ENCODE data around the gene ZNF516. TPM values are rescaled to one million over a fixed set of nuclear protein-coding genes. Genes with fewer than 3 reads are reported as not detected.
A peak's percentile ranks its signal among the peaks of the same experiment; 100 is the strongest.

The ZNF516 gene
- total RNA-seq, 3 donors from 2014 or later (not counting 1 experiment from before 2014, with no cell fraction given) = 49.1 to 60.0 (median 52.4) TPM

GRCh38 chr18:76463358-76463757 is 31.7 kb downstream of the ZNF516 start:
- H3K36me3 ChIP-seq (ENCODE audit: control insufficient read depth, insufficient read depth, low read length) = no peaks in the 10 kb centered on the region
- Mint-ChIP-seq H3K4me1 (peaks cover 41% of the 10 kb centered on the region in 2 donors), H3K9me3 (no peaks in the 10 kb centered on the region), H3K36me3 (no peaks in the 10 kb centered on the region), H3K27me3 (ENCODE audit: low read depth in 2 of 2) (no peaks in the 10 kb centered on the region), H3K27ac (peak overlapping the region in 1 of 2 donors; percentile 38), H3K4me3 (no peak overlapping the region)
- peaks cover 21% of the 10 kb centered on the region for H3K4me1 ChIP-seq (ENCODE audit: control insufficient read depth, insufficient read depth, low read length)
- H3K27ac ChIP-seq (ENCODE audit: low read length) = no peak overlapping the region
- 94% methylated on average over 18 of the region's 18 CpGs for WGBS (ENCODE audit: insufficient coverage)
- no peaks in the 10 kb centered on the region for H3K9me3 ChIP-seq (ENCODE audit: control insufficient read depth, insufficient read depth, low read length)
- ATAC-seq (no peak), DNase-seq (no peak)
- intact Hi-C loops (cut with micrococcal nuclease) = no loop called here
- H3K27me3 ChIP-seq (ENCODE audit: control insufficient read depth, insufficient read depth, low read length) = no peaks in the 10 kb centered on the region
- no peak overlapping the region for H3K4me3 ChIP-seq (ENCODE audit: low read length)
- TF ChIP-seq, protein P1, sequence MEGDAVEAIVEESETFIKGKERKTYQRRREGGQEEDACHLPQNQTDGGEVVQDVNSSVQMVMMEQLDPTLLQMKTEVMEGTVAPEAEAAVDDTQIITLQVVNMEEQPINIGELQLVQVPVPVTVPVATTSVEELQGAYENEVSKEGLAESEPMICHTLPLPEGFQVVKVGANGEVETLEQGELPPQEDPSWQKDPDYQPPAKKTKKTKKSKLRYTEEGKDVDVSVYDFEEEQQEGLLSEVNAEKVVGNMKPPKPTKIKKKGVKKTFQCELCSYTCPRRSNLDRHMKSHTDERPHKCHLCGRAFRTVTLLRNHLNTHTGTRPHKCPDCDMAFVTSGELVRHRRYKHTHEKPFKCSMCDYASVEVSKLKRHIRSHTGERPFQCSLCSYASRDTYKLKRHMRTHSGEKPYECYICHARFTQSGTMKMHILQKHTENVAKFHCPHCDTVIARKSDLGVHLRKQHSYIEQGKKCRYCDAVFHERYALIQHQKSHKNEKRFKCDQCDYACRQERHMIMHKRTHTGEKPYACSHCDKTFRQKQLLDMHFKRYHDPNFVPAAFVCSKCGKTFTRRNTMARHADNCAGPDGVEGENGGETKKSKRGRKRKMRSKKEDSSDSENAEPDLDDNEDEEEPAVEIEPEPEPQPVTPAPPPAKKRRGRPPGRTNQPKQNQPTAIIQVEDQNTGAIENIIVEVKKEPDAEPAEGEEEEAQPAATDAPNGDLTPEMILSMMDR (IDR thresholded peaks at IDR 0.05) = no peak

DNA sequence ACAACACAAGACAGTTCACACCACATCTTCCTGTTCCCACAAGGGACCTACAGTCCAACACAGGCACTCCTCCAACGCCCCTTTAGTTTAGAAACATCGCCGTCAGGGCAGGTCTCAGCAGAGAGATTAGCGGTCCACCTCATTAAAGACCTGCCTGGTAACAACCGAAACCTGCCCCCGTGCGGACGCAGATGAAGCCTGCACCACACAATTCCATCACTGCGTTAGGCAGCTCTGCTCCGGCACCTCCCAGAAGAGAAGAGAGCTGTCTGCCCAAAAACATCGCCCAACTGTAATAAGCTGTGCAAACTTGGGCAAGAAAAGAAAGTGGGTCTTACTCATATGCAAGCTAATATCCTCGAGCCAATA is 32.7 kb downstream of the ZNF516 start:
- Mint-ChIP-seq H3K27me3 (ENCODE audit: low read depth in 2 of 2) (no peaks in the 10 kb centered on the region), H3K9me3 (no peaks in the 10 kb centered on the region), H3K4me3 (no peak overlapping the region), H3K27ac (peak overlapping the region in 1 of 2 donors; percentile 19), H3K36me3 (no peaks in the 10 kb centered on the region), H3K4me1 (peaks cover 38 to 41% of the 10 kb centered on the region in 2 donors)
- no peak for DNase-seq
- 94% methylated on average over 12 of the region's 12 CpGs for WGBS (ENCODE audit: insufficient coverage)
- intact Hi-C loops (cut with micrococcal nuclease) = no loop called here
- H3K27ac ChIP-seq (ENCODE audit: low read length) = no peak overlapping the region
- no peak overlapping the region for H3K4me3 ChIP-seq (ENCODE audit: low read length)
- TF ChIP-seq, protein P1 (IDR thresholded peaks at IDR 0.05) = no peak
- ATAC-seq = no peak
- no peaks in the 10 kb centered on the region for H3K9me3 ChIP-seq (ENCODE audit: control insufficient read depth, insufficient read depth, low read length)
- H3K4me1 ChIP-seq (ENCODE audit: control insufficient read depth, insufficient read depth, low read length) = peaks cover 10% of the 10 kb centered on the region
- no peaks in the 10 kb centered on the region for H3K27me3 ChIP-seq (ENCODE audit: control insufficient read depth, insufficient read depth, low read length)
- no peaks in the 10 kb centered on the region for H3K36me3 ChIP-seq (ENCODE audit: control insufficient read depth, insufficient read depth, low read length)

GRCh38 chr18:76461692-76462325 is 33.2 kb downstream of the ZNF516 start:
- ATAC-seq = no peak
- Histone ChIP-seq H3K4me1 (ENCODE audit: control insufficient read depth, insufficient read depth, low read length) (peaks cover 5% of the 10 kb centered on the region), H3K27ac (ENCODE audit: low read length) (no peak overlapping the region), H3K36me3 (ENCODE audit: control insufficient read depth, insufficient read depth, low read length) (no peaks in the 10 kb centered on the region), H3K4me3 (ENCODE audit: low read length) (no peak overlapping the region), H3K9me3 (ENCODE audit: control insufficient read depth, insufficient read depth, low read length) (no peaks in the 10 kb centered on the region), H3K27me3 (ENCODE audit: control insufficient read depth, insufficient read depth, low read length) (no peaks in the 10 kb centered on the region)
- Mint-ChIP-seq H3K36me3 (no peaks in the 10 kb centered on the region), H3K27ac (peak overlapping the region in 1 of 2 donors; percentile 19), H3K4me3 (no peak overlapping the region), H3K9me3 (no peaks in the 10 kb centered on the region), H3K27me3 (ENCODE audit: low read depth in 2 of 2) (no peaks in the 10 kb centered on the region), H3K4me1 (peaks cover 40 to 42% of the 10 kb centered on the region in 2 donors)
- WGBS (ENCODE audit: insufficient coverage) = 95% methylated on average over 27 of the region's 27 CpGs
- no peak for DNase-seq
- intact Hi-C loops (cut with micrococcal nuclease) = no loop called here
- TF ChIP-seq, protein P1 (IDR thresholded peaks at IDR 0.05) = no peak

DNA sequence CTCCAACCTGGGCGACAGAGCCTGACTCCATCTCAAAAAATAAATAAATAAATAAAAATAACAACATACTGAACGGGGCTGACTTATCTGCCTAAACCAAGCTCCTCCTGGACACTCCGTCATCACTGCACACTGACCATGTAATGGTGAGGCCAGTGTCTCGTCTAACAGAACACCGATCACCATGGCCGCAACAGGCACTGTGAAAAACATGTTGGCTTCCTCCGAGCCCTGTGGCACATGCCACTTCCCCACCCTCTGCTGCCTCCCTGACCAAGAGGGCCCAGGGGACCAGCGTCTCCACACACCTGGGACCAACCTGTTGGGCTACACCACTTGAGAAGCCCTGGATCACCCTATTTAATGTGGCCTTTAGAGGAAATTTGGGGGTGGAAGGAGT is 33.9 kb downstream of the ZNF516 start:
- no peaks in the 10 kb centered on the region for H3K36me3 ChIP-seq (ENCODE audit: control insufficient read depth, insufficient read depth, low read length)
- intact Hi-C loops (cut with micrococcal nuclease) = no loop called here
- Mint-ChIP-seq H3K27me3 (ENCODE audit: low read depth in 2 of 2) (no peaks in the 10 kb centered on the region), H3K36me3 (no peaks in the 10 kb centered on the region), H3K4me1 (peaks cover 35% of the 10 kb centered on the region in 2 donors), H3K9me3 (no peaks in the 10 kb centered on the region), H3K27ac (no peak overlapping the region), H3K4me3 (no peak overlapping the region)
- H3K4me3 ChIP-seq (ENCODE audit: low read length) = no peak overlapping the region
- DNase-seq (no peak), ATAC-seq (no peak)
- H3K4me1 ChIP-seq (ENCODE audit: control insufficient read depth, insufficient read depth, low read length) = no peaks in the 10 kb centered on the region
- no peaks in the 10 kb centered on the region for H3K27me3 ChIP-seq (ENCODE audit: control insufficient read depth, insufficient read depth, low read length)
- 86% methylated on average over 8 of the region's 8 CpGs for WGBS (ENCODE audit: insufficient coverage)
- TF ChIP-seq, protein P1 (IDR thresholded peaks at IDR 0.05) = no peak
- H3K27ac ChIP-seq (ENCODE audit: low read length) = no peak overlapping the region
- no peaks in the 10 kb centered on the region for H3K9me3 ChIP-seq (ENCODE audit: control insufficient read depth, insufficient read depth, low read length)
